Stimulated activated CD8-positive, alpha-beta memory T cell treated with anti-CD3 and anti-CD28 coated beads, Interleukin-7, amount 100 ng/mL, for 1 hour (primary cell): ENCODE results near the gene FARS2.

ENCODE experiments used
- DNase-seq, 2 donors: peaks; one replicate each; pipeline ENCODE4 v3.0.0-alpha.2; 2020; ENCODE audit warnings: low read depth in 2 of 2

Gene FARS2

DNA sequence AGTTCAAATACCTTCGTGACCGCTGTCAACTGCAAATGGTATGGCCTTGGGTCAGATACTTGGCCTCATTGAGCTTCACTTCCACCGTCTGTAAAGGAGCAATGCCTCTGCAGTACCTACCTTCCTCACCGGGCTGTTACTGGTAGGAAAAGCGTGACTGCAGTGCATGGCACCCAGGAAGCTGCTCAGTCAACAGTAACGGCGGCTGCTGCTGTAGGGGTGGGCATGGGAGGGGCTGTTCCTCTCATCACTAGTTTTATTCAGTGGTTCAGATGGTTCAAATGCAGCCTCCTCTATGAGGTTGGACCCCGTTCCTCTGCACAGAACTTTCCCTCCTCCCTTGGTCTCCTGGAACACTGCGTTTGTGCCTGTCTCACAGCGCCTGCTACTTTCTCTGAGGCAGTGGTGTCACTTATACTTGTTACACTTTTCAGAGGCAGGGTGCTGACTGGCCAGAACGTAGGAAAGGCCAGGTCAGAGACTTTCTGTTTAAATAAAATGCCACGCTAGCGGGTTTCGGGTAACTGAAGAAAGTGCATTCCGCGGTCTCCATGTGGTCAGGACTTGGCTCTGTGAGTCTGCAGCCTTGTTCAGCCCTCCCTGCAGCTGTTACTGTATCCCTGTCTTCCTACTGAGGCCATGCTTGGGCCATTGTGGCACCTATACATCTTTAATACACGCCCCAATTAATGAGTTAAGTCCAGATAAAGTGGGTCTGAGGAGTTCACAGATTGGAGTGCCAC, 465.8 kb downstream of the FARS2 start:
- DNase-seq: no peak

DNA sequence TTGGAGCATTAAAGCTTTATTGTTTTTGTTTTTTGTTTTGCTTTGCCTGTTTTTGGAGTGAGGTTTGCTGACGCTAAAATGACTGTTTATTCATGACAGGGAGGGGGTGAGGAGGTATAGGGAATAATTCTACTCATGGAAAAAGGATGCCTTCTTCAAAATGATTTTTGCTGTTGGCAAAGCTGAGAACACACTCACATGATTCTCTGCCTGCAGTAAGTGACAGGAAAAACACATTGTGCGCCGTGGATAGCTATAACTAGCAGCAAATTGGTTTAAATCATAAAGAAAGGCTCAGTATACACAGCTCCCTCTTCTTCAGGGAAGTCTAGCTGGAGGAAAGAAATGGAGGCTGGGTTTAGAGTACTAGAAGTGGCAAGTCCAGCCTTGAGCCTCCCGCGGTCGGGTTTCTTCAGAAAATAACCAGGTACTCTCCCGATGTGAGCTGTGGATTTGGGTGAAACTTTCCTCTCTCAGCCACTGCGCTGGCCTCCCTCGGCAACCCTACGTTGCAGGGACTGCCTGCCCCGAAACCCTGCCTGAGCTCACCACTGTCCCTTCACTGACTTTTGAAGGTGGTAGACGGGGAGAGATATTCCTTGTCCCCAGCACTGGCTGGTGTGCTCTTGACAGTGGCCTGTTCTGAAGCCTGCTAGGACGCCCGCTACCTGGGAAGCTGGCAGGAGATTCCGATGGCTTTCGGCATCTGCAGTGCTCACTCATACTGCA, 467.2 kb downstream of the FARS2 start:
- DNase-seq: no peak

DNA sequence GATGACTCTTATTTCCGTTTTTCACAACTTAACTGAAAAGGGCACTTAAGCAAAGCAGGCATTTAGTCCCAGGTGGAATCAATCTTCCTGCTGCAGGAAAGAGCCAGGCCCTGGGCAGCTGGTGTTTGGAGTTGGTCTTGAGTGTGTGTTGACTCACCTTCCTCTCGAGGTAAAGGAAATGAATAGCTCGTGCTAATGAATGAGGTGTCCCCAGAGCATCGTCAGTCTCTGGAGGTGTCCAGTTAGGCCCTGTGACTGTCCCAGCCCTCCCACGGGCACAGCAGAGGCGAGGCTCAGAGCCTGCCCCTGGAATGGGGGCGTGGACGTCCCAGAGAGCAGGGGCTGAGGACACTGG, 467.7 kb downstream of the FARS2 start:
- DNase-seq: no peak

DNA sequence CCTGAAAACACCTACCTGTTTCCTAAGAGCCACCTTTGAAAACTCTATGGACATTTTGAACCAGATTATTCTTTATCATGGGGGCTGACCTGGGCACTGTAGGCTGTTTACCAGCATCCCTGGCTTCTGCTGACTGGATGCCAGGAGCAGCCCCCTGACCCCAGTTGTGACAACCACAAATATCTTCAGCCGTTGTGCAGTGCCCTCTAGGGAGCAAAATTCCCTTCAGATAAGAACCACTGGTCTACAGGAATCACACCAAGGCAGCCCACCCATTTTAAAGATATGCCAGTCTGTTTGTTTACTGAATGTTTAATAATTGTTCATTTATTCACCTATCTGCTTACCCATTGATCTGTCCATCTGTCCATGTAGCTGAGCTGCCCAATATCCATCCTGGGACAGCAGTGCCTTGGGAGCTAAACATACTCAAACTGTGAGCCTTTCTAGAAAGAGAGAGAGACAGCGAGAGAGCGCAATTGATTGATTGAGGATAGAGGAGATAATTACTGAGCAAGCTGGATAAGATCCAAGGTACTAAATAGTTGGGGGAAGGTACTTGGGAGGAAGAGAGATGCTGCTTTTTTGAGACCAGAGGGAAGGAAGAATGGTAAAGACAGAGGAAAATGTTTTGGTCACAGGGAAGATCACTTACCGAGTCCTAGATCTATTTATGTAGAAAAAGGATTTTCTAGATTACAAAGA, 468.7 kb downstream of the FARS2 start:
- DNase-seq: no peak

DNA sequence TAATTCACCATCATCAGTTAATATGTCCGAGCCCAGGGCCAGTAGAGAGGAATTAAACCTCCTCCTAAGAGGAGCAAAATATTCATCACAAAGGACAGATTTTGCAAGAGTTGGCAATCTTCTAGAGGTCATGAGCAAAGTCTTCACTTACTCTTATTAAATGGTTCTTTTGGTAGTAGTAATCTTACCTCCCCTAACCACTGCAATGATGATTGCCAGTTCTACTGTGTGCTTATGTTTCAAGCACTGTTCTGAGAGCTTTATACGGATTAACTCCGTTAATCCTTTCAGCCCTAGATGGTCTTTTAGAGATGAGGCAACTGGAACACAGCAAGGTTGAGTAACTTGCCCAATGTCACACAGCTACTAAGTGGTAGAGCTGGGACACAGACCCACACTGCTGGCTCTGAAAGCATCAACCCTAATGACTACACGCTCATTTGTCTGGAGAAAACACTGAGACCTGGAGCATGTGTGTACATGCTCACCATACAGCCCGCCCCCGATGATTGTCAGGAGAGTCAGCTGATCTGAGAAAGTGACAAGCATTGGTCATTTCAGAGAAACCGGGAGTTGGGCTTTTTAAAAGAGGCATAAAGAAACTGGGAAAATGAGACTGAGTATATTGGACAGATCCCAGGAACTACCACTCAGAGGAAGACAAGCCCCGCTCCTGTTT, 469.4 kb downstream of the FARS2 start:
- no peak for DNase-seq

DNA sequence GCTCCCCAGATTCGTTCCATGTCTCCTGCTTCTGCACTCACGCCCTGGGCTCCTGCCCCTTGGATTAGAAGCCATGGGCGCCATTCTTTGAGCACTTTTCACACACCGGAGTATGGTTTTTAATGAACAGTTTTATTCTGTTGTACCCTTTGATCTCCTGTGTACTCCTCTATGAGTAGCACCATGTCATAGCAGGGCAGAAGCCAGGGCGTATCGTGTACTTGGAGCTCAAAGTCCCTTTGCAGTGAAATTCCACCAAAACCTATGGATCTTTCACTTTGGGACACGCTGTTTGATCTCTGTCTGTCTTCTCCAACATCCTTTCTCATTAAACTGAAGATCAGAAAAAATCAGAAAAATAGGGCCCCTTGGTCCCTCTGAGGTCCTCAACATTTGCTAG, 470.1 kb downstream of the FARS2 start:
- no peak for DNase-seq

DNA sequence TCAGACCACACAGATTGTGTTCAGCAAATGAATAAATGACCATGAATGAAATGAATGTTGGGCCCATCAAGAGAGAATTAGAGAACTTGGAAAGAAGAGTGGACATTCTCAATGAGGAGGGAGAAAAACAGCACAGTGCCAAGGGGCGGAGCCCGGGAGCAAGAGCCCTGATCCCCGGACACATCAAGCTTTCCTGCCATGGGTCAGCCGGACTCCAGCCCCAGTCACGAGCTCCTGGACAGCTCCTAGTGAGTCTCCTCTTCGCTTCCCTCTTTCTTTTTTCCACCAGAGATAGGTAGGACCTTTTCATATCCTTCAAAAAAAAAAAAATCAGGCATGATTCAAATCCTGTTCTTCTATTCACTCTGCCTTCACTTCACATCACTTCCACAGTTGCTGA, 471.2 kb downstream of the FARS2 start:
- DNase-seq: no peak

DNA sequence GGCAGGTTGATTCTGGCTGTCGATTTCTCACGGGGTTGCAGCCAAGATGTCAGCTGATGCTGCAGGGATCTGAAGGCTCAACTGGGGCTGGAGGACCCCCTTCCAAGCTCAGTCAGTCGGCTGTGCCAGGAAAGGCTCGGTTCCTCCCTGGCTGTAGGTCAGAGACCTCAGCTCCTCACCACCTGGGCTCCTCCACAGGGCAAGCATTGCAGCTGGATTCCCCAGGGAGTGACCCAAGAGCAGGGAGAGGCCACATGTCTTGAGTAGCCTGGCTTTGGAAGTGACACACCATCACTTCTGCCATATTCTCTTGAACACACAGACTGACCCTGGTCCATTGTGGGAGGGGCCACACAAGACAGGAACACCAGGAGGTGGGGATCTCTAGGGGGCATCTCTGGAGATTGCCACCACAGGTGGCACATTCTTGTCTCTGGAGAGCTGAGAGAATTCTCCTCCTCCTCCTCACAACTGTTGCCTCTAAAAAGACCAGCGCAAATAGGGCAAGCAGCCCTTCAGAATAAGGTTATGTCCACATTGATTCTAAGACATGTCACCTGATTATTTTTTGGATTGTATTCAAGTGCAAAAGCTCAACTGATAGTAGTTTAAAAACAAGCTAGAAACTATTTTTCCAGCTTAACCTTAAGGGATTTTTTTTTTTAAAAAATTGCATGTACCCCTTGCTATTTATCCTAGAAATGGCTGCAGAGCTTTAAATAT, 474.9 kb downstream of the FARS2 start:
- no peak for DNase-seq

DNA sequence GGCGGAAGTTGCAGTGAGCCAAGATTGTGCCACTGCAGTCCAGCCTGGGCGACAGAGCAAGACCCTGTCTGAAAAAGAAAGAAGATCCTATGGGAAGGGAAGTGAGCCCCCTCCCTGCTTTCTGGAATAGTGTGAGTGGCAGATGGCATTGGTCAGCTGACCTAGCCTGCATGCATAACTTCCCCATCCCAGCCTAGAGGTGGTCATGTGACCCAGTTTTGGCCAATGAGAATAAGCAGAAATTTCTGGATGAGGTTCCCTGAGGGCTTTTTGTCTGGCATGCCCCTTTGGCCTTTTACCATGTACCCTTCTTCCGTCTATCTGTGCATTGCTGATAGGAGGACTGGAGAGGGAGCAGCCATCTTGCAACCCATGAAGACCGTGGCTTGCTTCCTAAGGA, 476.1 kb downstream of the FARS2 start:
- DNase-seq: no peak

DNA sequence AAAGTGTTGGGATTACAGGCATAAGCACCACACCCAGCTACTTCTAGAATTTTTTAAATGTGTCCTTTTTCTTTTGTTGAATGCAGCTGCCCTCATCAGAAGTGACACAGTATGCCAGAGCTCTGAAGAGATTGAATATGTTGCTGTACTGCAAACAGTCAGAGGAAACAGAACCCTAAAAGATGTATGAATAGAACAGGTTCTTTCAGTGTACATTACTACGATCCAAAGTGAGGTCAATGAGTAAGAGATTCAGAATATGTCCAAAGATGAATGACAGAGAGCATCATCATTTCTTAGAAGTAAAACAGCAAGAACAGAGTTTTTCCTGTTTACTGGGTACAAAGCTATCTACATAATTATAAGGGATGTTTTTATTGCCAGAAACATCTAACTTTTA, 476.9 kb downstream of the FARS2 start:
- no peak for DNase-seq

DNA sequence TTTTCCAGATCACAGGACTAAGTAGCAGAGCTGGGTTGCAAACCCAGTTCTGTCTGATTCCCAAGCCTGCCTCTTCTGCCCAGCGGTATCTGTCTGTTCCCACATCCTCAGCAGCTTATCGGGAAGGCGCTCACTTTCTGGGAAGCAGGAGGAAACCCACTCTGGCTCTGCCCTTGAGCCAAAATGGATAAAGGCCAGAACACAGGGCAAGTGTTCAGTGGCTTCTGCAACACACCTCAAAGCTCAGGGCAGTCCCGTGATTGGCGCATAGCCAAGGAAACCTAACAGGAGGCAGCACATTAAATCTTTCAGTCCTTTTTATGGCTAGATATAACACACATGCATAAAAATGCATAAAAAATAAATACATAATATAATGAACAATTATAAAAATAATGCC, 483.2 kb downstream of the FARS2 start:
- DNase-seq: no peak

DNA sequence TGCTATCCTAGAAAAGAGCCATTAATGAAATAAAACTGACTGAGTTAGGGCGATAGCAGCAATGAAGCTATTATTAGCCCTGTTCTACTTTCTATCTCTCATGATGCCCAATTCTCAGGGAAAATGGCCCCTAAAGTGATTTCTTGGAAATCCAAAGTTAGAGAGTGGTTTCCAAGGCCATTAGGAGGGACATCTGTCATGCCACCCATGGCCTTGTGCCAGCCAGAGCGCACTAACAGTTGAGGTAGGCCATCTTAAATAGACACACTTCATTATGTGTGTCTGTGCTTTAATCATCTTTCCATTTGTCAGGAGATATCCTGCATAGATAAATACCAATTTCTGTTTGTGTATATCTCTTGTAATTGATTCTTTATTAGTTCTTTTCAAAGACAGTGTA, 483.8 kb downstream of the FARS2 start:
- no peak for DNase-seq

DNA sequence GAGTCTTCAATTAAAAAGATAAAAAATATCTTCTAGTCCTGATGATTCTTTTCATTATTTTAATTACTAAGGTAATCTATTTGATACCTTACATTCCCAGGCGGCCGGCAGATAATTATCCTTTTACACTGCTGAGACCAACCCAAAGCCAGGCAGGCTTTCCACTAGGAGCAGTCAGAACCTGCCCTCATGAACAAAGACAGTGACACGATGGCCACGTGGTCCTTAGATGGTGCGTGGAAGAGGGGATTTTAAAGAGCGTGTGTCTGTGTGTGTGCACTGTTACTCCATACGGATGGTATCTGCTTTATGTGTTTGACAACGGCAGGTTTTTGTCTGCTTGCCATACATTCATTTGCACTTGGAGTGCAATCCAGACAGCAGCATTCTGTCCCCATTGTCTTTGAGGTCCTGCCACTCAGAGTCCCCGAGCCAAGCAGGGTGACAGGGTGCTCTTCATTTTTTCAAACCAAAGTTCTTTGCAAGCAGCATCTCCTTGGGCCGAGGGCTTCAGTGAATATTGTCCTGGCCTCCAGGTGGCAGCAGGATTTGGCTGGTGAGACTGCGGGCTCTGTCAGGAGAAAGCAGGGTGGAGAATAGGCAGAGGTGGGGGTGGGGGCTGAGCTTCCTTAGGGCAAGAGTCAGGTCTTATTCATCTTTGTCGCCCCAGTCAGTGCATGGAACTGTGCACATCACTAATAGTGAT, 484.9 kb downstream of the FARS2 start:
- DNase-seq: no peak

DNA sequence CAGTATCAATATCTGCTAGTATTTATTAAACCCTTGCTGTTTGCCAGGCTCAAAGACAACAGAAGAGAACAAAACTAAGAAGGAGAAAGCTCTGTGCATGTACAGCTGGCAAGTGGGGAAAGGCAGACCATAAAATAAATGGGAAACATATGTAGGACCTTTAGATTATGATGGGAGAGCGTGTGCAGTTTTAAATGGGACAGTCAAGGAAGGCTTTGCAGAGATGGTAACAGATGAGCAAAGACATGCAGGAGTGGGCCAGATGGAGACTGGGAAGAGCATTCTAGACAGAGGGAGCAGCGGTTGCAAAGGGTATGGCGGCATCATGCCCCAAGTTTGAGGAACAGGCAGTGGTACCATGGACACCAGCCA, 485.4 kb downstream of the FARS2 start:
- DNase-seq: no peak

DNA sequence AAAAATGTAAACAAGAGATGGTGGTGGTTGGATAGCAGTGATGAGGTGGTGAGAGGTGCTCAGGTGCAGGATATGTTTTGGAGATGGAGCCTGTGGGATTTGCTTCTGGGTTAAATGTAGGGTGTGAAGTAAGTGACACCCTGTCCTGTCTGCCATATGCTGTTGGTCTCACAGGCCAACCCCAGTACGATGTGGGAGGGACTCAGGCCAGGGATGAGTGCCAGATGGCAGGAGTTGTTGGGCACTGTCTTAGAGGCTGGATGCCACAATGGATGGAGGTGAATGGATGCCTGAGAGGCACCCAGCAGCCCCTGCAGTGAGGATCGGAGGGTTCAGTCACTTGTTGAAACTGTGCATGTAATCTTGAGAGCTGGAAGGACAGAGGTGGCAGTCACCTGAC, 486.1 kb downstream of the FARS2 start:
- DNase-seq: no peak

DNA sequence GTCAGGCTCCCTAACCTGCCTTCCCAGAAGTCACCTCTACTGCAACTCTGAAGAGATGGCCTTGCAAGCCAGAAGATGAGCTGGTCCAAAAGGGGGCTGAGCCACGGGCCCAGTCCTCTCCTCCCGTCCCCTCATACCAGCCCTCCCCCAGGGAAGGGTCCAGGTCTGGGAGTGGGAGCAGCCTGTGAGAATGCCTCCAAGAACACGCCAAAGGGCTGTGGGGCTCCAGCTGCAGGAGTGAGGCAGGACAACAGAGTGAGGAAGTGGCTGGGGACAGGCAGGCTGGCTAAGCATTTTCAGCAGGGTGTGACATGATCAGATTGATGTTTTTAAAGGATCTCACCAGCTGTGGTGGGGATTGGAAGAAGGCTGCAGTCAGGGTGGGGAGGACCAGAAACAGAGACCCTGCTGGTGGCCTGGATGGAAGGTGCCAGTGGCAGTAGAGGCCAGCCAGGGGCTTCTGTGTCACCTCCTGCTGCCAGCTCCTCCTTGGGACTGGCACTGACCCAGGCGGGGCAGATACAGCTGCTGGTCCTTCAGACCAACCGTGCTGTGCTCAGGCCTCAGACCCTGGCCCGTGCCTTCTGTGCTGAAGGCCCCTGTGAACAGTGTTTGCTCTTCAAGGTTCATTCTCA, 487.8 kb downstream of the FARS2 start:
- DNase-seq: no peak

DNA sequence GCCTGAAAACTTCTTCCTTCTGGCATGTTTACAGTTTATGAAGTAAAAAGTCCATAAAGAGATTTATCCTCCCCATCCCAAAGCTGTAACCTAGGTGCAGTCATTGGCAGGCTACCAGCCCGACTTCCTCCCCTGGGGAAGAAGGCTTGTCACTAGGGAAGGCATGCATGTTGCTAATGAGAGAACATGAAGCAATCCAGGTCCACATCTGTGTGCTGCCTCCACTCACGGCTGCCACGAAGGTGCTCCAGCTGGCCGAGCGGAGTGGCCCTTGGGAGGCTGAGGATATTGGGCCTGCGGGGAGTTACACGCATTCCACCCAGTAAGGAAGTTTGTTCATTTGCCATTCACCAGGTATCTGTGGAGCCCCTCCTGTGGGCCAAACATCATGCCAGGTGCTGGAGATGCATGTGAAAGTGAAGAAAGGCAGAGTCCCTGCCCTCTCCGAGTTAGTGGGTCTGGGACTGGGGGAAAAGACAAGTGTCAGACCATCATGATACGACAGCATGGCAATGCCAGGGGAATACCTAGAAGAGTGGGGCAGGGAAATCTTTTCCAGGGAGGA, 488.4 kb downstream of the FARS2 start:
- DNase-seq: no peak

DNA sequence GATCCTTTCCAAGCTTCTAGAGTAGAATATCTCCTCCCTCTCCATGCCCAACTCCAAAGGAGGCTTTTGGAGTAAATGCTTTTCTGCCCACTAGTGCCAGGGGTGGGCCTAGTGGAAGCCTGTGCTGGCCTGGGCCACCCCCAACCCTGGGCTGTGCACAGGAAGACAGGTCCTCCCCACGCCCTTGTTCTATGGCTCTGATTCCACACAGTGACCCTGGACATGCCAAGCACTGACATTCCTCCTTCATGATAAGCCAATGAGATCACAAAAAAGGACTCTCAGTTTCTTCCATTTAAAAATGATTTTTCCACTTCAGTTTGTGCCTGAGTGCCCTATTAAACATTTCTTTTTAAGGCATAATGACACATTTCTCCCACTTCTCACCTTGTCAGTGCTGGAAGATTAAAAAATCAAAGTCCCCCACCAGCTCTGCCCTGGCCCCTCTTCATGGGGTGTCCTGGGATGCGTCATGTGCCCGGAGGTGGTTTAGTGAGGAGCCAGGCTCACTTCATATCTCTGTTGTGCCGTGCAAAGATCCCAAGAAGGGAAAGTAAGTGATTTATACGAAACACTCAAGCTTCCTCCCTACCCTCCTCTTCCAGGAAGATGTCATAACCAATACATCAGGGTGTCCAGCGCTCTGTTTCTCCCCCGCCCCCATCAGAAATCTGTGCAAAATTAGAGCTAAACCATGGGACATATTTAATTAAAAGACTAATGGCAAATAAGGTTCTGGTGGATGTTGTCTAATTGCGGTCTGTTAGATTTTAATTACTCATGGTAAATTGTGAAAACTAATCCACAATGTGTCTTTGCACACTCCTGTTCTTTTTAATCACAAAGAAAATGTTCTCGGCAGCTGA, 490.4 kb downstream of the FARS2 start:
- DNase-seq: no peak

DNA sequence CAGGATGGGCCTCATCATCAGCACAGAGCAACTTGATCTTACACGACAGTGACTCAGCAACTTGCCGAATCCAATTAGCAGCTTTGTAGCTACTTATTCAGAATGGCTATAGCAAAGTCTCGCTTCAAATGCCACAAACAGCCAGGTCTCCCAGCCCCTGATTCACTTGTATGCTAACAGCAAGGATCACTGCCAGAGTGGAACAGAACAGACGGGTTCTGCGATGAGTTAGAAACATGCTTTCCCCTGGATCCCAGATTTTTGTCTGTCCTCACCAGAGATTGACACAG, 491.0 kb downstream of the FARS2 start:
- no peak for DNase-seq

DNA sequence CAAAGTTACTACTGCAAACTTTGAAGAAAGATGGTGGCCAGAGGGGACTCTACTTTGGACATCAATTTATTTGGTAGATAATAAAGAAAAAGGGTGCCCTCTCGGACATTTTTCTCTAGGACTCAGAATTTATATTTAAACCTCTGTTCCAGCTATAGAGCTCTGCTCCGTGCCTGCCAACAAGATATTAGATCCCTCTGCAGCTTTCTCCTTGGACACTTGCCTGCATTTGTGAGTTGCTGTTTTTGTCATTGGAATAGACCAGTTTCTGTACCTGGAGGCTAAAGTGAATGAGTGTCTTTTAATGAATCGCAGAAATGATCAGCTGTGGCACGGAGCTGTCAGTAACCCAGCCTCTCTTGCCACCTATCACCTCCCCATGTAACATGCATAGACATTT, 491.9 kb downstream of the FARS2 start:
- no peak for DNase-seq
